Neutrophil (primary cell): ENCODE measurements around the gene RAB4B.
"Not testable (repeated sequence)": the region's sequence is repeated elsewhere in the genome, so short reads cannot be mapped to it uniquely, and the experiment has no call there.

ENCODE experiments used
- H3K27ac ChIP-seq: fragments of 200-600 bp; sonication (generic); 2 replicates; pipeline ENCODE4 v1.5.1; 2016; ENCODE audit warnings: mild to moderate bottlenecking, moderate library complexity
- H3K27me3 ChIP-seq: fragments of 200-600 bp; sonication (generic); 2 replicates; pipeline ENCODE4 v1.6.0; 2016; ENCODE audit warnings: mild to moderate bottlenecking
- H3K36me3 ChIP-seq: fragments of 200-600 bp; sonication (generic); 2 replicates; pipeline ENCODE4 v1.5.1; 2017
- H3K4me1 ChIP-seq, 2 experiments: fragments of 200-600 bp in 1 of 2; sonication (generic) in 1 of 2; 1 replicate in 1 of 2; 2 replicates in 1 of 2; pipeline versions ENCODE4 v1.5.1 to v1.6.1; 2013 to 2016; ENCODE audit warnings: low read depth in 1 of 2, low read length in 1 of 2, mild to moderate bottlenecking in 1 of 2, moderate library complexity in 1 of 2; ENCODE audit not compliant: control insufficient read depth in 1 of 2, insufficient read depth in 1 of 2
- H3K4me3 ChIP-seq, 2 experiments: fragments of 200-600 bp in 1 of 2; sonication (generic) in 1 of 2; 1 replicate in 1 of 2; 2 replicates in 1 of 2; pipeline ENCODE4 v1.5.1; 2013 to 2016; ENCODE audit warnings: low read depth in 1 of 2, low read length in 1 of 2, mild to moderate bottlenecking in 1 of 2, moderate library complexity in 1 of 2
- H3K9me3 ChIP-seq: fragments of 200-600 bp; sonication (generic); 2 replicates; pipeline ENCODE4 v1.5.1; 2016
- TF ChIP-seq, protein P1 (sequence below): fragments of 200-600 bp; sonication (generic); IDR thresholded peaks from 2 replicates; pipeline ENCODE4 v1.5.1; 2016; ENCODE audit warnings: antibody characterized with exemption

RAB4B gene

DNA sequence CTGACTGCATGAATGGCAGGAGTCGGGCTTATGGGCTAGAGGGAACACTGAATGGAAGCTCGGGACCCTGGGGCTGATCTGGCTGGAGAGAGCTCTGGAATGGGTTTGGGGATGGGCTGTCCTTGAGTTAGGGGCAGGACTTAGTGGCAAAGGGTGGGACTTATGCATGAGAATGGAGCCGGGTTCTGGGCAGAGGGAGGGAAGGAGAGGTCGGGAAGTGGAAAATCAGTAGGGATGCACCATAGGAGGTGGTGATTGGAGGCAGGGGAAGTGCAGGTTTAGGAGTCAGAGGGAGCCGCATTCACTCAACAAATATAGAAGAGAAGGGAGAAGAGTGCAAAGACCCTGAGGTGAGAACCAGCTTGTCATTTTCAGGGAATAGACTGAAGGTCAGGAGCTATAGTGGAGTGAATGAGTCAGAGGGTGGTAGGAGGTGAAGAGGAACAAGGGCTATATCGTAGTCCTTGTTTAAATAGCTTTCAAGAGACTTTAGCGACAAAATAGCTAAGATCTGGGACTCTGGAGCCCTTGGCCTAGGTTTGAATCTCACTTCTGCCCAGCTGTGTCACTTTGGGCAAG, 748 bp downstream of the RAB4B start:
- peaks cover 23% of the 10 kb centered on the region for H3K36me3 ChIP-seq
- TF ChIP-seq, protein P1, sequence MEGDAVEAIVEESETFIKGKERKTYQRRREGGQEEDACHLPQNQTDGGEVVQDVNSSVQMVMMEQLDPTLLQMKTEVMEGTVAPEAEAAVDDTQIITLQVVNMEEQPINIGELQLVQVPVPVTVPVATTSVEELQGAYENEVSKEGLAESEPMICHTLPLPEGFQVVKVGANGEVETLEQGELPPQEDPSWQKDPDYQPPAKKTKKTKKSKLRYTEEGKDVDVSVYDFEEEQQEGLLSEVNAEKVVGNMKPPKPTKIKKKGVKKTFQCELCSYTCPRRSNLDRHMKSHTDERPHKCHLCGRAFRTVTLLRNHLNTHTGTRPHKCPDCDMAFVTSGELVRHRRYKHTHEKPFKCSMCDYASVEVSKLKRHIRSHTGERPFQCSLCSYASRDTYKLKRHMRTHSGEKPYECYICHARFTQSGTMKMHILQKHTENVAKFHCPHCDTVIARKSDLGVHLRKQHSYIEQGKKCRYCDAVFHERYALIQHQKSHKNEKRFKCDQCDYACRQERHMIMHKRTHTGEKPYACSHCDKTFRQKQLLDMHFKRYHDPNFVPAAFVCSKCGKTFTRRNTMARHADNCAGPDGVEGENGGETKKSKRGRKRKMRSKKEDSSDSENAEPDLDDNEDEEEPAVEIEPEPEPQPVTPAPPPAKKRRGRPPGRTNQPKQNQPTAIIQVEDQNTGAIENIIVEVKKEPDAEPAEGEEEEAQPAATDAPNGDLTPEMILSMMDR, result no peak
- peaks cover 17 to 26% of the 10 kb centered on the region in 2 experiments for H3K4me1 ChIP-seq
- peak overlapping the region; percentile 91 to 95 for H3K4me3 ChIP-seq
- H3K9me3 ChIP-seq, result no peaks in the 10 kb centered on the region
- H3K27ac ChIP-seq, result peak overlapping the region; percentile 95
- H3K27me3 ChIP-seq, result no peaks in the 10 kb centered on the region

GRCh38 chr19:40780582-40780981, 2.5 kb downstream of the RAB4B start:
- TF ChIP-seq, protein P1, result no peak

DNA sequence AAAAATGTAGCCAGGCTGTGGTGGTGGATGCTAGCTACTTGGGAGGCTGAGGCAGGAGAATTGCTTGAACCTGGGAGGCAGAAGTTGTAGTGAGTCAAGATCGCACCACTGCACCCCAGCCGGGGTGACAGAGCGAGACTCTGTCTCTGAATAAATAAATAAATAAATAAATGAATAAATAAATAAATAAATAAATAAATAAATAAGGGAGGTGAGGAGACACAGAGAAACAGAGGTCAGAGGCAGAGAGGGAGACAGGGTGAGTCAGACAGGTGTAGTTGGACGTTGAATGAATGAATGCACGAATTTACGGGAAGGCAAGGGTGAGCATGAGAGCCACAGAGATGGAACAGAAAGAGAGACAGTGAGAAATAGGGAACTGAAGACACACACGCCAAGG, 3.1 kb downstream of the RAB4B start:
- no peaks in the 10 kb centered on the region for H3K27me3 ChIP-seq
- TF ChIP-seq, protein P1, result no peak
- no peaks in the 10 kb centered on the region for H3K9me3 ChIP-seq
- H3K27ac ChIP-seq, result no peak overlapping the region
- H3K36me3 ChIP-seq, result peaks cover 44% of the 10 kb centered on the region
- peaks cover 17 to 26% of the 10 kb centered on the region in 2 experiments for H3K4me1 ChIP-seq
- no peak overlapping the region for H3K4me3 ChIP-seq

More at GRCh38 chr19:40780582-40780981, 2.5 kb downstream of the RAB4B start:
- H3K27me3 ChIP-seq, result no peaks in the 10 kb centered on the region
- H3K27ac ChIP-seq, result no peak overlapping the region
- H3K9me3 ChIP-seq, result no peaks in the 10 kb centered on the region
- peaks cover 17 to 26% of the 10 kb centered on the region in 2 experiments for H3K4me1 ChIP-seq
- peaks cover 38% of the 10 kb centered on the region for H3K36me3 ChIP-seq
- no peak overlapping the region for H3K4me3 ChIP-seq

DNA sequence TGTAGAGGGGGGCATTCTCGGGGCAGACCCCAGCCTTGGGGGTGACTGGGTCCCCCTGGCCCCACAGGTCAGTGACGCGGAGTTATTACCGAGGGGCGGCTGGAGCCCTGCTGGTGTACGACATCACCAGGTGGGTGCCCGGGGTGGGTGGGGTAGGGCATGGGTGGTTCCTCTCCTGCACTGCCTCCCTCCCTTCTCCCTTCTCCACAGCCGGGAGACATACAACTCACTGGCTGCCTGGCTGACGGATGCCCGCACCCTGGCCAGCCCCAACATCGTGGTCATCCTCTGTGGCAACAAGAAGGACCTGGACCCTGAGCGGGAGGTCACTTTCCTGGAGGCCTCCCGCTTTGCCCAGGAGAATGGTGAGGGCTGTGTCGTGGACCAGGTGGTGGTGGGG, 5.7 kb downstream of the RAB4B start:
- TF ChIP-seq, protein P1, result no peak
- no peak overlapping the region for H3K27ac ChIP-seq
- no peak overlapping the region for H3K4me3 ChIP-seq
- no peaks in the 10 kb centered on the region for H3K27me3 ChIP-seq
- peaks cover 66% of the 10 kb centered on the region for H3K36me3 ChIP-seq
- peaks cover 5 to 6% of the 10 kb centered on the region in 2 experiments for H3K4me1 ChIP-seq
- no peaks in the 10 kb centered on the region for H3K9me3 ChIP-seq

DNA sequence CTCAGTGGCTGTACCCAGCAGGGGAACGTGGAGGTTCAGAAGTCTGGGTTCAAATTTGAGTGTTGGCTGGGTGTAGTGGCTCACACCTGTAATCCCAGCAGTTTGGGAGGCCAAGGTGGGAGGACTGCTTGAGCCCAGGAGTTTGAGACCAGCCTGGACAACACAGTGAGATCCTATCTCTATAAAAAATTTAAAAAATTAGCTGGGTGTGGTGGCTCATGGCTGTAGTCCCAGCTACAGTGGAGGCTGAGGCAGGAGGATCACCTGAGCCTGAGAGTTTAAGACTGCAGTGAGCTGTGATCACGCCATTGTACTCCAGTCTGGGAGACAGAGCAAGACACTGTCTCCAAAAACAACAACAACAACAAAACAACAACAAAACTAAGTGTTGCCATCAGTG, 6.1 kb downstream of the RAB4B start:
- not testable (repeated sequence) for H3K4me1 ChIP-seq, H3K27me3 ChIP-seq, H3K9me3 ChIP-seq, H3K27ac ChIP-seq, H3K4me3 ChIP-seq
- peaks cover 70% of the 10 kb centered on the region for H3K36me3 ChIP-seq

- Histone ChIP-seq H3K36me3 (peaks cover 74% of the 10 kb centered on the region), H3K9me3 (no peaks in the 10 kb centered on the region), H3K4me3 (no peak overlapping the region), H3K4me1 (no peaks in the 10 kb centered on the region), H3K27ac (no peak overlapping the region), H3K27me3 (no peaks in the 10 kb centered on the region)
- TF ChIP-seq, protein P1, result no peak
These were observed 7.5 kb downstream of the RAB4B start for GRCh38 chr19:40785526-40785925.
